Kidney epithelial cell (primary cell): Measurements from ENCODE around the gene RBM26. TPM values are rescaled to one million over a fixed set of nuclear protein-coding genes. Genes with fewer than 3 reads are reported as not detected.

Source experiments
- DNase-seq: peaks from one replicate; pipeline ENCODE4 v3.0.0-alpha.2; 2010; ENCODE audit warnings: low read depth
- H3K27me3 ChIP-seq: 2 replicates; pipeline ENCODE4 v1.6.0; 2011; ENCODE audit warnings: low read length; ENCODE audit not compliant: control insufficient read depth, insufficient read depth
- H3K36me3 ChIP-seq: 2 replicates; pipeline ENCODE4 v1.5.1; 2011; ENCODE audit warnings: low read length; ENCODE audit not compliant: control insufficient read depth, insufficient read depth
- H3K4me3 ChIP-seq: 2 replicates; pipeline ENCODE4 v1.5.1; 2011; ENCODE audit warnings: low read depth, mild to moderate bottlenecking, control low read depth, low read length
- total RNA-seq: library from RNA; depleted of rRNA; stranded (reverse); fragments of >200 nt; gene quantifications from 2 replicates; pipeline ENCODE4 v1.2.3, GENCODE V29; 2015
- TF ChIP-seq, protein P1 (sequence below): IDR thresholded peaks from 2 replicates; pipeline ENCODE4 v1.5.1; 2011; ENCODE audit warnings: mild to moderate bottlenecking, moderate library complexity, low read length, control low read depth, inconsistent platforms; ENCODE audit not compliant: insufficient read depth, poor library complexity, severe bottlenecking

Gene RBM26
- total RNA-seq, 1 donor from 2014 or later: 25.6 TPM

DNA sequence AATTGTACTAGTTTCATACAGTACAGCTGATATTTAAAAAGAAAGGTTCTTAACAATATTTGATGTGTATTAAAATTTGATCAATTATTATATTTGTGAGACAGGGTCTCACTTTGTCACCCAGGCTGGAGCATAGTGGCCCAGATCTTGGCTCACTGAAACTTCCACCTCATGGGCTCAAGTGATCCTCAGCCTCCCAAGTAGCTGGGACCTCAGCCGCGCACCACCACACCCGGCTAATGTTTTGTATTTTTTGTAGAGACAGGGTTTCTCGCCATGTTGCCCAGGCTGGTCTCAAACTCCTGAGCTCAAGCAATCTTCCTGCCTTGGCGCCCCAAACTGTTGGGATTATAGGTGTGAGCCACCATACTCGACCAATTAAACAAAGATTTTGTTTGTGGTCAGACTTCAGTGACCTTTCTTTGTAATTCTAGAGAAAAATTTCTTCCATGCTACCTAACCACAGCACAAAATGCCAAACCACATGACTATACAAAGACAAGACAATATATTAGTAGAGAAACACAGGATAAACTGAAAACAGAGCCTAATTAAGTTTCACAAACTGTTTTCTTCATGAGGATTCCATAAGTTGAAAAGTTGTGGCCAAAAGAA, 59.6 kb downstream of the RBM26 start:
- Histone ChIP-seq H3K4me3 (no peak overlapping the region), H3K36me3 (no peaks in the 10 kb centered on the region), H3K27me3 (no peaks in the 10 kb centered on the region)
- TF ChIP-seq, protein P1, sequence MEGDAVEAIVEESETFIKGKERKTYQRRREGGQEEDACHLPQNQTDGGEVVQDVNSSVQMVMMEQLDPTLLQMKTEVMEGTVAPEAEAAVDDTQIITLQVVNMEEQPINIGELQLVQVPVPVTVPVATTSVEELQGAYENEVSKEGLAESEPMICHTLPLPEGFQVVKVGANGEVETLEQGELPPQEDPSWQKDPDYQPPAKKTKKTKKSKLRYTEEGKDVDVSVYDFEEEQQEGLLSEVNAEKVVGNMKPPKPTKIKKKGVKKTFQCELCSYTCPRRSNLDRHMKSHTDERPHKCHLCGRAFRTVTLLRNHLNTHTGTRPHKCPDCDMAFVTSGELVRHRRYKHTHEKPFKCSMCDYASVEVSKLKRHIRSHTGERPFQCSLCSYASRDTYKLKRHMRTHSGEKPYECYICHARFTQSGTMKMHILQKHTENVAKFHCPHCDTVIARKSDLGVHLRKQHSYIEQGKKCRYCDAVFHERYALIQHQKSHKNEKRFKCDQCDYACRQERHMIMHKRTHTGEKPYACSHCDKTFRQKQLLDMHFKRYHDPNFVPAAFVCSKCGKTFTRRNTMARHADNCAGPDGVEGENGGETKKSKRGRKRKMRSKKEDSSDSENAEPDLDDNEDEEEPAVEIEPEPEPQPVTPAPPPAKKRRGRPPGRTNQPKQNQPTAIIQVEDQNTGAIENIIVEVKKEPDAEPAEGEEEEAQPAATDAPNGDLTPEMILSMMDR: no peak
- DNase-seq: no peak

DNA sequence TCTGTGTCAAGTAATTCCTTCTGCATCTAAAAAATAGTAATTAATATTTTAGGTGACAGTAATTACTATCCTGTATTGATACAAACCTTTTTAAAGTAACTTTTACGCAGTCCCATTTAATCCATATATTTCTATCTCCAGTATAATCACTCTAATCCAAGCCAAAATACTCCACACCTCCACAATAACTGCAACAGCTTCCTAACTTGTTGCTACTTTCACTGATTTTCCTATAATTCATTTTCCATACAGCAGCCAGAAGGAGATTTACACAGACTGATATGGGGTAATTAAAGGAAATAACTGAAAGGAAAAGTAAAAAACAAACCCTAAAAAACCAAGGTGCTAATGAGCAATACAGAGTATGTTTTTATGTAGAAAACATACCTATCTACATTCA, 64.9 kb downstream of the RBM26 start:
- Histone ChIP-seq H3K27me3 (no peaks in the 10 kb centered on the region), H3K36me3 (peaks cover 1% of the 10 kb centered on the region), H3K4me3 (no peak overlapping the region)
- DNase-seq: no peak
- TF ChIP-seq, protein P1: no peak

DNA sequence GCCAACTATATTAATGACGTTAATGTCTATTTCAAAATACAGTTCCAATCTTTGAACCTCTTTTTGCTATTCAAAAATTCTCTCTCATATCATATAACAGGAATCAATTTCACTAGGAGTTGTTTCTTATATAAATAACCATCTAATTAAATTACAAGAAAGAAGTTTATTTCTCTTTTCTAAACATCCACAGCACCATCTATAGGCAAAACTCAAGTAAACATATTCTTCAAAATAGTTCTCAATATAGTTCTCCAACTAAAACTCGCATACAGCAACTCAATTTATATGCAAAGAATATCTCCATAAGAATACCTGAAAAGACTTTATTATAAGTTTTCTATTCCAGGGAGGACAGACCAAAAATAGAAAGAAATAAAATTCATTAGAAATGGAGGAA, 65.6 kb downstream of the RBM26 start:
- TF ChIP-seq, protein P1: no peak
- no peaks in the 10 kb centered on the region for H3K27me3 ChIP-seq
- H3K4me3 ChIP-seq: no peak overlapping the region
- no peak for DNase-seq
- peaks cover 1% of the 10 kb centered on the region for H3K36me3 ChIP-seq

DNA sequence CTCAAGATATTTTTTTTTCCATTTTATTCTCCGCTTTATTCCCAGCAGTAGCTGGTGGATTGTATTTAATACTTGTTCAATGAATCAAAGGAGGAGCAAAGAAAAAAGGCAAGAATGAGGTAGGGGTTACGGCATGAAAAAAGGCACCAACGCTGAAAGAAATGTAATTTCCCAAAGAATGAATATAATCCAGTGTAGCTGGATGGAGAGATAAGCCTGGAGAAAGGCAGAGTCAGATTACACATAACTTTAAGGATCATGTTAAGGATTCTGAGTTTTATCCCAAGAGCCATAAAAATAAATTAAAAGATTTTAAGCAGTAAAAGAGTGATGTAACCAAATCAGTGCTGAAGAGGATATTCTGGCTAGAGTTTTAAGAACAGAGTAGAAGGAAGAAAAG, 67.7 kb downstream of the RBM26 start:
- DNase-seq: no peak
- H3K4me3 ChIP-seq: no peak overlapping the region
- TF ChIP-seq, protein P1: no peak
- no peaks in the 10 kb centered on the region for H3K27me3 ChIP-seq
- peaks cover 1% of the 10 kb centered on the region for H3K36me3 ChIP-seq

- H3K4me3 ChIP-seq: no peak overlapping the region
- no peaks in the 10 kb centered on the region for H3K27me3 ChIP-seq
- H3K36me3 ChIP-seq: peaks cover 1% of the 10 kb centered on the region
- no peak for DNase-seq
- TF ChIP-seq, protein P1: no peak
Observed at GRCh38 chr13:79336966-79337365, 69.1 kb downstream of the RBM26 start.

- no peaks in the 10 kb centered on the region for H3K36me3 ChIP-seq
- TF ChIP-seq, protein P1: no peak
- no peaks in the 10 kb centered on the region for H3K27me3 ChIP-seq
- no peak for DNase-seq
- no peak overlapping the region for H3K4me3 ChIP-seq
Observed at GRCh38 chr13:79328510-79328909, 77.5 kb downstream of the RBM26 start.
